GM12874 (cell line): ENCODE results near the gene ABCC1.

Experiments
- TF ChIP-seq, protein P1 (sequence below): IDR thresholded peaks from 2 replicates; pipeline ENCODE4 v1.5.1; 2011; ENCODE audit warnings: low read depth, mild to moderate bottlenecking, control low read depth, low read length, moderate library complexity; ENCODE audit not compliant: insufficient read depth

ABCC1 gene

DNA sequence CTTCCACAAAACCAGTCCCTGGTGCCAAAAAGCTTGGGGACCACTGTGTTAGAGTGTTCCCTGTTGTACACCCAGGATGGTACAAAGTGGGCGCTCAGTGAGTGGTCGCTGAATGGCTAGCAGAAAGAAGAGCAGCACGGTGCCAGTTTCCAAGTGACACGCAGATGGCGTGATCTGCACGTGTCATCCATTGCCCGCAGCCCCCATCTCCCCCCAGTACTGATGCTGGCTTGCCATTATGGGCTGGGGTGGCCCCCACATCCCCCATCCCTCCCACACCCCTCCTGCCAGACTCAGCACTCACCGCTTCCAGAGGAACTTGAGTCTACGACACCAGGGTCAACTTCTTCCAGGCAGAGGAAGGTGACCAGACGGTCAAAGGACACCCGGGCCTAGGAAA lies 237.4 kb downstream of the ABCC1 start:
- TF ChIP-seq, protein P1, sequence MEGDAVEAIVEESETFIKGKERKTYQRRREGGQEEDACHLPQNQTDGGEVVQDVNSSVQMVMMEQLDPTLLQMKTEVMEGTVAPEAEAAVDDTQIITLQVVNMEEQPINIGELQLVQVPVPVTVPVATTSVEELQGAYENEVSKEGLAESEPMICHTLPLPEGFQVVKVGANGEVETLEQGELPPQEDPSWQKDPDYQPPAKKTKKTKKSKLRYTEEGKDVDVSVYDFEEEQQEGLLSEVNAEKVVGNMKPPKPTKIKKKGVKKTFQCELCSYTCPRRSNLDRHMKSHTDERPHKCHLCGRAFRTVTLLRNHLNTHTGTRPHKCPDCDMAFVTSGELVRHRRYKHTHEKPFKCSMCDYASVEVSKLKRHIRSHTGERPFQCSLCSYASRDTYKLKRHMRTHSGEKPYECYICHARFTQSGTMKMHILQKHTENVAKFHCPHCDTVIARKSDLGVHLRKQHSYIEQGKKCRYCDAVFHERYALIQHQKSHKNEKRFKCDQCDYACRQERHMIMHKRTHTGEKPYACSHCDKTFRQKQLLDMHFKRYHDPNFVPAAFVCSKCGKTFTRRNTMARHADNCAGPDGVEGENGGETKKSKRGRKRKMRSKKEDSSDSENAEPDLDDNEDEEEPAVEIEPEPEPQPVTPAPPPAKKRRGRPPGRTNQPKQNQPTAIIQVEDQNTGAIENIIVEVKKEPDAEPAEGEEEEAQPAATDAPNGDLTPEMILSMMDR: no peak

DNA sequence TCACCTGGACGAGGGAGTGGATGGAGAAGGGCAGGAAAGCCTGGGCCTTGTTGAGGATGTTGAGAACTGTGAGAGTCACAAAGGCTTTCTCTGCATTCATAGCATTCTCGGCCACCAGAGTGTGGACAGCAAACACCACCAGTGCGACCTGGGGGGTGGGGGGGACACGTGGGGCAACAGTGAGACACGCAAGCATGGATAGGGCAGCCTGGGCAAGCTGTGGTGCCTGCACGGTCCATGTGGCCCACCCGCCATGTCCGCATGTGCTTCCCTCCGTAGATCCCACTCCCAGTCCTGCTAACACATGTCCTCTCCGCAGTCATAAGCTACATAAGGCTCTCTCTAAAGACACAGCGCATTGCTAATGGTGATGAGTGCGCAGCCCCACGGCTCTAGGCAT lies 239.4 kb downstream of the ABCC1 start:
- TF ChIP-seq, protein P1: no peak

DNA sequence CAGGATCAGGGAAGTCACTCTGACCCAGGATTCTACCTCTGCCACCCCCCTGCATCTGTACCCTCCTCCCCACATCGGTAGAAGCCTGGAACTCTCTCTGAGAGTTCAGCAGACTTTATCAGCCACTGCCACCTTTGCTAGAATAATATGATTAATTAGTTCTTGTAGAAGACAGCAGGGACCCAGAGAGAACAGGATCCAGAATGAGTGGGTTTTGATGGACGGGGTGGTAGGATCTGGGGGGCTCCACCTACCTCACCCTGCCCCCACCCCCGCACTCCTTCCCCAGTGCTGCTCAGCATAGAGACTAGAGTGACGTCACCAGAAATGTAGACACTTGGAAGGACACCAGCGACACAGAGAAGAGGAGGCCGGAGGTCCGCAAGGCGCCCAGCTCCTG lies 240.4 kb downstream of the ABCC1 start:
- TF ChIP-seq, protein P1: no peak

DNA sequence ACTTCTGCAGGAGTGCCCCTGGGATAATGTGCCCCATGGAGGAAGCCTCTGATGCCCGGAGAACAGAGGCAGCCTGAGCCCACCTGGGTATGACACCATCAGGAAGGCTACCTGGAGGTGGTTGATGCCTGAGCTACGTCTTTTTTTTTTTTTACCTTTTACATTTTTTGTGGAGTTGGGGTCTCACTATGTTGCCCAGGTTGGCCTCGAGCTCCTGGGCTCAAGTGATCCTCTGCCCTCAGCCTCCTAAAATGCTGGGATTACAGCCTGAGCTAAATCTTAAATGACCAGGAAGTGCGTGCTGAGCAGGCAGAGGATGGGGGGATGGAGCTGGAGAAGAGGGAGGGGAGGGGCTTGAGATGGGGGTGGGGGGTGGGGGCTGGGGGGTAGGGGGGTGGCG lies 241.1 kb downstream of the ABCC1 start:
- TF ChIP-seq, protein P1: no peak

DNA sequence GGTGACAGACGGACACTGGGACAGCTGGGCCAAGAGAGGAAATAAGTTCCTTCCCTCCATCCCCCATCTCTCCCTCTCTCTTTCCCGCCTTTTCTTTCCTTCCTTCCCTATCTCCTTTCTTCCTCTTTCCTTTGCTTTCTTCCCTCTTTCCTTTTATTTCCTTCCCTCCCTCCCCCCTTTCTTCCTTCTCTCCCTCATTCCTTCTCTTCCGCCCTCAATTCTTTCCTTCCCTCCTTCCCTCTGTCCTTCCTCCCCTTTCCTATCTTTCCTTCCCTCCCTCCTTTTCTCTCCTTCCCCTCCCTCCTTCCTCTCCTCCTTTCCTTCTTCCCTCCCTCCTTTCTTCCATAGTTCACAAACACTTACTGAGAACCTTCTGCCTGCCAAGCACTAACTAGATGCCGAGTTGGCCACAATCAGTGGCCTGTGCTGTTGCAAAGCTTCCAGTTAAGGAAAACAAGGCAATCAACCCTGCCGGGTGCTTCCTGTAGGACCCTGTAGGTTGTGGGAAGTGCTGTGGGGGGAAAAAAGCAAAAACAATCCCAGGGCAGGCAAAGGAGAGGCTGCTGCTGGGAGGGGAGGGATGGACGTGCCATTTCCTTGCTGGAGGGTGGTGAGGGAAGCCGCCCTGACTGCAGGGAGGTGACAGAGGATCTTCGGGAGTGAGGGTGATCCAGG lies 242.2 kb downstream of the ABCC1 start:
- TF ChIP-seq, protein P1: no peak
